Erythroblast (primary cell): ENCODE data around the gene SLTM.
"Not testable (repeated sequence)": the region's sequence is repeated elsewhere in the genome, so short reads cannot be mapped to it uniquely, and the experiment has no call there.

Source experiments
- GATA1 ChIP-seq: IDR thresholded peaks from 2 replicates; pipeline ENCODE4 v1.6.1; 2011; ENCODE audit warnings: low read depth, mild to moderate bottlenecking, control low read depth, low read length, moderate library complexity
- POLR2A ChIP-seq: IDR thresholded peaks from 2 replicates; pipeline ENCODE4 v1.6.1; 2011; ENCODE audit warnings: mild to moderate bottlenecking, low read length

DNA sequence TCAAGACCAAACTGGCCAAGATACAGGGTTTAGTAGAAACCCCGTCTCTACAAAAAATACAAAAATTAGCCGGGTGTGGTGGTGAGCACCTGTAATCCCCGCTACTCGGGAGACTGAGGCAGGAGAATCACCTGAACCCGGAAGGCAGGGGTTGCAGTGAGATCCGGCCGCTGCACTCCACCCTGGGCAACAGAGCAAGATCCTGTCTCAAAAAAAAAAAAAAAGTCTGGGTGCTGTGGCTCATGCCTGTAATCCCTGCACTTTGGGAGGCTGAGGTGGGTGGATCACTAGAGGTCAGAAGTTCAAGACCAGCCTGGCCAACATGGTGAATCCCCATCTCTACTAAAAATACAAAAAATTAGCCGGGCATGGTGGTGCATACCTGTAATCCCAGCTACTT lies 1.5 kb upstream of the SLTM start:
- not testable (repeated sequence) for TF ChIP-seq POLR2A, GATA1
